Hematopoietic multipotent progenitor cell treated with erythropoietin and hydrocortisone succinate and interleukin-3 and kit ligand, for 15 days (in vitro differentiated cells): Measurements from ENCODE around the gene PPP1R16B.

Source experiments
- DNase-seq: peaks from one replicate; pipeline ENCODE4 v3.0.0-alpha.2; 2015; ENCODE audit warnings: low spot score

The PPP1R16B gene

GRCh38 chr20:38877483-38877882 is 72.0 kb downstream of the PPP1R16B start:
- DNase-seq, result no peak

- no peak for DNase-seq
Observed at GRCh38 chr20:38878866-38879265, 73.4 kb downstream of the PPP1R16B start.

GRCh38 chr20:38880952-38881735 is 75.6 kb downstream of the PPP1R16B start:
- DNase-seq, result no peak

GRCh38 chr20:38881806-38882440 is 76.4 kb downstream of the PPP1R16B start:
- DNase-seq, result no peak

- no peak for DNase-seq
Observed at GRCh38 chr20:38882600-38882999, 77.1 kb downstream of the PPP1R16B start.

- no peak for DNase-seq
Observed at GRCh38 chr20:38883081-38883980, 77.8 kb downstream of the PPP1R16B start.

GRCh38 chr20:38883981-38884733 is 78.7 kb downstream of the PPP1R16B start:
- no peak for DNase-seq

- no peak for DNase-seq
Observed at GRCh38 chr20:38885357-38885756, 79.9 kb downstream of the PPP1R16B start.

GRCh38 chr20:38888059-38888831 is 82.7 kb downstream of the PPP1R16B start:
- DNase-seq, result no peak

GRCh38 chr20:38889050-38889449 is 83.6 kb downstream of the PPP1R16B start:
- DNase-seq, result no peak

- DNase-seq, result no peak
Observed at GRCh38 chr20:38889792-38890496, 84.4 kb downstream of the PPP1R16B start.

GRCh38 chr20:38890497-38890818 is 85.0 kb downstream of the PPP1R16B start:
- DNase-seq, result no peak

GRCh38 chr20:38892091-38892981 is 86.8 kb downstream of the PPP1R16B start:
- no peak for DNase-seq

GRCh38 chr20:38893056-38893564 is 87.6 kb downstream of the PPP1R16B start:
- no peak for DNase-seq

GRCh38 chr20:38893565-38894090 is 88.1 kb downstream of the PPP1R16B start:
- peak; percentile 67 for DNase-seq

GRCh38 chr20:38894091-38894847 is 88.8 kb downstream of the PPP1R16B start:
- no peak for DNase-seq

- no peak for DNase-seq
Observed at GRCh38 chr20:38895098-38895949, 89.8 kb downstream of the PPP1R16B start.
